Neural cell (in vitro differentiated cells): ENCODE data around the gene BRD2.
A peak's percentile ranks its signal among the peaks of the same experiment; 100 is the strongest.

ENCODE experiments used
- CTCF ChIP-seq: fragments of 450-650 bp; IDR thresholded peaks from 2 replicates; pipeline ENCODE4 v1.5.1; 2014; ENCODE audit warnings: antibody characterized with exemption, mild to moderate bottlenecking, moderate library complexity; ENCODE audit not compliant: poor library complexity, severe bottlenecking
- RAD21 ChIP-seq: fragments of 450-650 bp; conservative IDR thresholded peaks from 2 replicates; pipeline ENCODE4 v1.6.1; 2014; ENCODE audit warnings: antibody characterized with exemption, mild to moderate bottlenecking, moderate library complexity

- TF ChIP-seq CTCF (peak; percentile 72), RAD21 (peak; percentile 80)
These were observed 20.6 kb upstream of the BRD2 start for GRCh38 chr6:32947552-32948465.
